Common myeloid progenitor, CD34-positive (primary cell): ENCODE data around the gene ADAMTS3.

Experiments
- CTCF ChIA-PET: fragments of 350-600 bp; sonication (Branson Sonifier 250); formaldehyde crosslinking; loops from one replicate; lab custom pipeline; 2021; ENCODE audit warnings: antibody characterized with exemption; lab: Charles Lee
- POLR2A ChIA-PET: fragments of 350-600 bp; sonication (Branson Sonifier 250); formaldehyde crosslinking; loops from one replicate; lab custom pipeline; 2021; ENCODE audit warnings: antibody characterized with exemption; lab: Charles Lee
- DNase-seq, 3 donors: peaks; one replicate each; pipeline versions ENCODE4 v3.0.0 to v3.0.0-alpha.2; 2013
- H3K27ac ChIP-seq, 2 experiments: 1 replicate in 1 of 2; 2 replicates in 1 of 2; pipeline ENCODE4 v1.7.0; 2013; ENCODE audit warnings: inconsistent platforms in 2 of 2, low read length in 2 of 2, mild to moderate bottlenecking in 2 of 2, low read depth in 1 of 2, moderate library complexity in 1 of 2; ENCODE audit not compliant: severe bottlenecking in 2 of 2, insufficient read depth in 1 of 2, poor library complexity in 1 of 2
- H3K27me3 ChIP-seq, 5 experiments: replicated peaks in 2 of 5; 1 replicate in 3 of 5; 2 replicates in 2 of 5; pipeline versions ENCODE4 v1.6.1 to v1.7.0; 2013; ENCODE audit warnings: low read length in 4 of 5, mild to moderate bottlenecking in 2 of 5, moderate library complexity in 2 of 5, inconsistent platforms in 1 of 5; ENCODE audit not compliant: insufficient read depth in 5 of 5, control insufficient read depth in 4 of 5
- H3K36me3 ChIP-seq, 4 experiments: 1 replicate in 2 of 4; 2 replicates in 2 of 4; pipeline versions ENCODE4 v1.6.1 to v1.7.0; 2013; ENCODE audit warnings: low read length in 3 of 4, control low read depth in 1 of 4, mild to moderate bottlenecking in 1 of 4; ENCODE audit not compliant: control insufficient read depth in 4 of 4, insufficient read depth in 4 of 4
- H3K4me1 ChIP-seq, 4 experiments: 1 replicate in 3 of 4; 2 replicates in 1 of 4; pipeline versions ENCODE4 v1.6.1 to v1.7.1; 2013; ENCODE audit warnings: low read length in 3 of 4, mild to moderate bottlenecking in 3 of 4, control low read depth in 1 of 4, inconsistent platforms in 1 of 4, moderate library complexity in 1 of 4; ENCODE audit not compliant: control insufficient read depth in 4 of 4, insufficient read depth in 4 of 4; ENCODE audit errors: control extremely low read depth in 1 of 4
- H3K4me3 ChIP-seq, 7 experiments: 1 replicate in 4 of 7; 2 replicates in 3 of 7; pipeline versions ENCODE4 v1.5.1 to v1.7.0; 2013; ENCODE audit warnings: mild to moderate bottlenecking in 7 of 7, low read length in 6 of 7, moderate library complexity in 6 of 7, inconsistent platforms in 2 of 7, low read depth in 2 of 7, control low read depth in 1 of 7; ENCODE audit not compliant: insufficient read depth in 4 of 7, control insufficient read depth in 1 of 7; ENCODE audit errors: extremely low read depth in 1 of 7
- H3K9me3 ChIP-seq, 5 experiments: 1 replicate in 4 of 5; 2 replicates in 1 of 5; pipeline versions ENCODE4 v1.6.1 to v1.7.1; 2013; ENCODE audit warnings: low read length in 4 of 5, mild to moderate bottlenecking in 2 of 5, inconsistent platforms in 1 of 5, low read depth in 1 of 5, moderate library complexity in 1 of 5; ENCODE audit not compliant: control insufficient read depth in 4 of 5, insufficient read depth in 2 of 5; ENCODE audit errors: control extremely low read depth in 1 of 5
- WGBS: methylation state at CpG from one replicate; pipeline ENCODE4 v1.1.5; 2013; ENCODE audit not compliant: insufficient coverage; 5-methylcytosine and 5-hydroxymethylcytosine counted together

ADAMTS3 gene

GRCh38 chr4:72295966-72296557, 273.0 kb downstream of the ADAMTS3 start:
- DNase-seq, result peak; percentile 43 to 67 (median 60)

GRCh38 chr4:72290737-72291136, 278.3 kb downstream of the ADAMTS3 start:
- H3K9me3 ChIP-seq, result no peaks in the 10 kb centered on the region
- no peak overlapping the region for H3K27ac ChIP-seq
- ChIA-PET CTCF (interaction anchor here (0.6 kb wide), 1 partner anchor 10 kb away, joined by 3 read pairs; no protein-coding TSS in a partner anchor), POLR2A (no interaction called here)
- no peaks in the 10 kb centered on the region for H3K36me3 ChIP-seq
- 100% methylated on average over 8 of the region's 9 CpGs for WGBS
- DNase-seq, result no peak
- no peaks in the 10 kb centered on the region for H3K4me1 ChIP-seq
- H3K4me3 ChIP-seq, result no peak overlapping the region
- no peaks in the 10 kb centered on the region for H3K27me3 ChIP-seq

More at GRCh38 chr4:72295966-72296557, 273.0 kb downstream of the ADAMTS3 start:
- Histone ChIP-seq H3K27ac (no peak overlapping the region), H3K27me3 (no peaks in the 10 kb centered on the region), H3K9me3 (no peaks in the 10 kb centered on the region), H3K4me3 (no peak overlapping the region), H3K36me3 (no peaks in the 10 kb centered on the region), H3K4me1 (no peaks in the 10 kb centered on the region)
- ChIA-PET POLR2A (no interaction called here), CTCF (interaction anchor here (1.2 to 1.5 kb wide), 4 partner anchors 10 to 170 kb away, joined by 4 to 6 read pairs (median 5); no protein-coding TSS in a partner anchor)
- 17% methylated on average over 1 of the region's 5 CpGs for WGBS

GRCh38 chr4:72286910-72287309, 282.1 kb downstream of the ADAMTS3 start:
- no peaks in the 10 kb centered on the region for H3K27me3 ChIP-seq
- CTCF ChIA-PET, result no interaction called here
- no peak overlapping the region for H3K4me3 ChIP-seq
- H3K27ac ChIP-seq, result no peak overlapping the region
- H3K36me3 ChIP-seq, result no peaks in the 10 kb centered on the region
- 100% methylated on average over 2 of the region's 2 CpGs for WGBS
- no peaks in the 10 kb centered on the region for H3K4me1 ChIP-seq
- DNase-seq, result no peak
- H3K9me3 ChIP-seq, result no peaks in the 10 kb centered on the region
- POLR2A ChIA-PET, result no interaction called here

- no CpG with 5 or more reads among the region's 1 CpG for WGBS
- CTCF ChIA-PET, result interaction anchor here (1.0 to 1.9 kb wide), 5 partner anchors 10 to 1015 kb away, joined by 3 to 6 read pairs (median 4); no protein-coding TSS in a partner anchor
- H3K9me3 ChIP-seq, result no peaks in the 10 kb centered on the region
- H3K4me1 ChIP-seq, result no peaks in the 10 kb centered on the region
- H3K4me3 ChIP-seq, result no peak overlapping the region
- DNase-seq, result peak in 2 of 3 donors; percentile 20 to 31
- POLR2A ChIA-PET, result no interaction called here
- no peaks in the 10 kb centered on the region for H3K36me3 ChIP-seq
- no peak overlapping the region for H3K27ac ChIP-seq
- no peaks in the 10 kb centered on the region for H3K27me3 ChIP-seq
Observed at GRCh38 chr4:72286185-72286584, 282.8 kb downstream of the ADAMTS3 start.

GRCh38 chr4:72283357-72283756, 285.7 kb downstream of the ADAMTS3 start:
- H3K4me3 ChIP-seq, result no peak overlapping the region
- H3K36me3 ChIP-seq, result no peaks in the 10 kb centered on the region
- H3K27ac ChIP-seq, result no peak overlapping the region
- no peaks in the 10 kb centered on the region for H3K27me3 ChIP-seq
- DNase-seq, result no peak
- POLR2A ChIA-PET, result no interaction called here
- no peaks in the 10 kb centered on the region for H3K9me3 ChIP-seq
- WGBS, result 100% methylated on average over 2 of the region's 3 CpGs
- CTCF ChIA-PET, result interaction anchor here (0.5 kb wide), 1 partner anchor 251 kb away, joined by 4 read pairs; no protein-coding TSS in a partner anchor
- H3K4me1 ChIP-seq, result no peaks in the 10 kb centered on the region

GRCh38 chr4:72280252-72280651, 288.8 kb downstream of the ADAMTS3 start:
- Histone ChIP-seq H3K36me3 (no peaks in the 10 kb centered on the region), H3K4me1 (no peaks in the 10 kb centered on the region), H3K27ac (no peak overlapping the region), H3K4me3 (no peak overlapping the region), H3K9me3 (no peaks in the 10 kb centered on the region), H3K27me3 (no peaks in the 10 kb centered on the region)
- ChIA-PET POLR2A (no interaction called here), CTCF (interaction anchor here (1.0 kb wide), 1 partner anchor 22 kb away, joined by 3 read pairs; no protein-coding TSS in a partner anchor)
- 92% methylated on average over 2 of the region's 3 CpGs for WGBS
- no peak for DNase-seq

- Histone ChIP-seq H3K27me3 (no peaks in the 10 kb centered on the region), H3K4me3 (no peak overlapping the region), H3K4me1 (no peaks in the 10 kb centered on the region), H3K9me3 (peaks cover 0 to 2% (median 0%) of the 10 kb centered on the region in 5 experiments), H3K27ac (no peak overlapping the region), H3K36me3 (no peaks in the 10 kb centered on the region)
- WGBS, result 100% methylated on average over 1 of the region's 1 CpG
- CTCF ChIA-PET, result no interaction called here
- DNase-seq, result no peak
- POLR2A ChIA-PET, result interaction anchor here (0.6 kb wide), 1 partner anchor 281 kb away, joined by 4 read pairs; no protein-coding TSS in a partner anchor
Observed at GRCh38 chr4:72275381-72275780, 293.6 kb downstream of the ADAMTS3 start.
